Upper lobe of left lung (tissue), 4 donors: ENCODE measurements around the gene PDE7B.
"Not testable (repeated sequence)": the region's sequence is repeated elsewhere in the genome, so short reads cannot be mapped to it uniquely, and the experiment has no call there.

Experiments used
- EP300 ChIP-seq, 4 donors: sonication (generic); formaldehyde crosslinking; IDR thresholded peaks; one replicate each; pipeline ENCODE4 v1.5.1; 2017; ENCODE audit warnings: antibody characterized with exemption in 4 of 4, control low read depth in 2 of 4
- POLR2A ChIP-seq, 4 donors: fragments of 450-650 bp; IDR thresholded peaks; one replicate each; pipeline ENCODE4 v1.5.1; 2016 to 2017; ENCODE audit warnings: antibody characterized with exemption in 4 of 4, mild to moderate bottlenecking in 2 of 4

GRCh38 chr6:136224974-136225373 is 373.5 kb downstream of the PDE7B start:
- TF ChIP-seq EP300, POLR2A (IDR thresholded peaks at IDR 0.05): not testable (repeated sequence)
